Keratinocyte (primary cell): ENCODE measurements around the gene MRPS10. TPM values are rescaled to one million over a fixed set of nuclear protein-coding genes. Genes with fewer than 3 reads are reported as not detected.
A peak's percentile ranks its signal among the peaks of the same experiment; 100 is the strongest.

Experiments
- DNase-seq: peaks from one replicate; pipeline ENCODE4 v3.0.0-alpha.2; 2011; ENCODE audit warnings: low read depth, missing footprints, low spot score
- FAIRE-seq: peaks from 2 replicates; lab custom pipeline; 2011; peaks lifted over from hg19 to GRCh38; lab: Jason Lieb, UNC
- H2AFZ ChIP-seq: 2 replicates; pipeline ENCODE4 v1.6.0; 2012; ENCODE audit warnings: low read length, control low read depth, inconsistent platforms; ENCODE audit not compliant: control insufficient read depth
- H3K27ac ChIP-seq: 2 replicates; pipeline ENCODE4 v1.5.1; 2011; ENCODE audit warnings: low read length; ENCODE audit not compliant: control insufficient read depth, insufficient read depth
- H3K27me3 ChIP-seq: 3 replicates; pipeline ENCODE4 v1.6.0; 2011; ENCODE audit warnings: low read length; ENCODE audit not compliant: control insufficient read depth, insufficient read depth; ENCODE audit errors: extremely low read depth
- H3K36me3 ChIP-seq, 2 experiments: 2 replicates in 1 of 2; 3 replicates in 1 of 2; pipeline ENCODE4 v1.5.1; 2011; ENCODE audit warnings: low read length in 2 of 2, mild to moderate bottlenecking in 1 of 2; ENCODE audit not compliant: control insufficient read depth in 2 of 2, insufficient read depth in 2 of 2; ENCODE audit errors: extremely low read depth in 1 of 2
- H3K4me1 ChIP-seq: 3 replicates; pipeline ENCODE4 v1.5.1; 2011; ENCODE audit warnings: low read length; ENCODE audit not compliant: control insufficient read depth, insufficient read depth; ENCODE audit errors: extremely low read depth
- H3K4me2 ChIP-seq: 3 replicates; pipeline ENCODE4 v1.6.0; 2011; ENCODE audit warnings: low read depth, low read length; ENCODE audit not compliant: control insufficient read depth, insufficient read depth; ENCODE audit errors: extremely low read depth
- H3K4me3 ChIP-seq, 3 experiments: fragments of 200-600 bp in 1 of 3; sonication (generic) in 1 of 3; 2 replicates in 2 of 3; 3 replicates in 1 of 3; pipeline ENCODE4 v1.5.1; 2011 to 2016; ENCODE audit warnings: low read length in 3 of 3, mild to moderate bottlenecking in 3 of 3, control low read depth in 2 of 3, inconsistent platforms in 1 of 3, low read depth in 1 of 3, mixed read lengths in 1 of 3, mixed run types in 1 of 3, moderate library complexity in 1 of 3; ENCODE audit not compliant: control insufficient read depth in 2 of 3, insufficient read depth in 2 of 3; ENCODE audit errors: extremely low read depth in 1 of 3
- H3K79me2 ChIP-seq: 2 replicates; pipeline ENCODE4 v1.6.0; 2012; ENCODE audit warnings: low read length; ENCODE audit not compliant: control insufficient read depth, insufficient read depth
- H3K9ac ChIP-seq: 3 replicates; pipeline ENCODE4 v1.6.0; 2011; ENCODE audit warnings: low read length; ENCODE audit not compliant: control insufficient read depth, insufficient read depth; ENCODE audit errors: extremely low read depth
- H3K9me1 ChIP-seq: 3 replicates; pipeline ENCODE4 v1.6.0; 2011; ENCODE audit warnings: low read length; ENCODE audit not compliant: control insufficient read depth, insufficient read depth; ENCODE audit errors: extremely low read depth
- H3K9me3 ChIP-seq: 2 replicates; pipeline ENCODE4 v1.5.1; 2012; ENCODE audit warnings: low read depth, low read length; ENCODE audit not compliant: control insufficient read depth
- H4K20me1 ChIP-seq: 3 replicates; pipeline ENCODE4 v1.6.0; 2011; ENCODE audit warnings: low read length; ENCODE audit not compliant: control insufficient read depth, insufficient read depth; ENCODE audit errors: extremely low read depth
- CTCF ChIP-seq, 3 experiments: IDR thresholded peaks in 1 of 3; conservative IDR thresholded peaks in 1 of 3; optimal IDR thresholded peaks in 1 of 3; 2 replicates in 2 of 3; 3 replicates in 1 of 3; pipeline versions ENCODE3 to v1.5.1; 2011; ENCODE audit warnings: low read length in 3 of 3, mild to moderate bottlenecking in 3 of 3, moderate library complexity in 2 of 3, control low read depth in 1 of 3, inconsistent platforms in 1 of 3; ENCODE audit not compliant: insufficient read depth in 2 of 3; ENCODE audit errors: extremely low read depth in 1 of 3
- EZH2 ChIP-seq: IDR thresholded peaks from one replicate; pipeline ENCODE4 v1.6.1; 2012; ENCODE audit warnings: inconsistent platforms, mild to moderate bottlenecking, low read length, moderate library complexity
- dilution Hi-C: fragments of 300-500 bp; cut with MboI; formaldehyde crosslinking; loops from one replicate; pipeline ENCODE4 v1.7.0; 2020; ENCODE audit warnings: low sequenced_read_pairs; ENCODE audit not compliant: extremely low pct_ligation_motif_present
- polyA plus RNA-seq, 5 experiments: library from polyadenylated mRNA; depleted of rRNA in 3 of 5; stranded (reverse) in 3 of 5; stranded (forward) in 1 of 5; unstranded in 1 of 5; fragments of >200 nt; gene quantifications; 1 replicate in 1 of 5; 2 replicates in 3 of 5; 3 replicates in 1 of 5; pipeline versions ENCODE4 v1.2.1 to v1.2.3, GENCODE V29; 2011 to 2012; ENCODE audit warnings: missing spikeins in 2 of 5, low read depth in 1 of 5, low replicate concordance in 1 of 5

MRPS10 gene
- polyA plus RNA-seq, 1 donor (not counting 4 experiments of a cell fraction or from before 2014, with no cell fraction given), result 80.1 TPM

GRCh38 chr6:42201382-42201781 is 16.3 kb downstream of the MRPS10 start:
- dilution Hi-C loops, result no loop called here
- H3K9ac ChIP-seq, result no peak overlapping the region
- H3K4me2 ChIP-seq, result no peak overlapping the region
- FAIRE-seq (no peak), DNase-seq (no peak)
- no peaks in the 10 kb centered on the region for H3K27me3 ChIP-seq
- H4K20me1 ChIP-seq, result no peaks in the 10 kb centered on the region
- H2AFZ ChIP-seq, result no peak overlapping the region
- no peak overlapping the region for H3K27ac ChIP-seq
- H3K4me3 ChIP-seq, result no peak overlapping the region
- H3K9me3 ChIP-seq, result no peaks in the 10 kb centered on the region
- H3K79me2 ChIP-seq, result no peaks in the 10 kb centered on the region
- H3K9me1 ChIP-seq, result no peaks in the 10 kb centered on the region
- TF ChIP-seq EZH2 (no peak), CTCF (optimal IDR thresholded peaks at IDR 0.05 in 1 of 3, IDR thresholded peaks at IDR 0.05 in 1 of 3, conservative IDR thresholded peaks at IDR 0.05 in 1 of 3; ENCODE audit: extremely low read depth in 1 of 3, insufficient read depth in 2 of 3, low read length in 3 of 3) (no peak)
- peaks cover 0 to 3% of the 10 kb centered on the region in 2 experiments for H3K36me3 ChIP-seq
- peaks cover 18% of the 10 kb centered on the region for H3K4me1 ChIP-seq

DNA sequence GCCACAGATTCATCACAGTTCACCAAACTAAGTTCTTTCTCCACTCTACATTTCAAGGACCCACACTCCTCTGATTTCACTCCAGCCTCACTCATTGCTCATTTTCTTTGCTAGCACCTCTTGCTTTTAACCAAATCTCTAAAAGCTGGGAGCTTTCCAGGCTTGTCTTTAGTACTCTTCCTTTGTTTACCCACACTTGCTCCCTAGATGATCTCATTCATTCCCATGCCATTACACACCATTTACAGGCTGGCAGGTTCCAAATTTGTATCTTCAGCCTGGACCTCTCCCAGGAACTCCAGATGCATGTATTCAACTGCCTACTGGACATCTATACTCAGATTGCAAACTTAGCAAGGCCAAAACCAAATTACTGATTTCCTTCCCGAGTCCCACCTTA is 17.6 kb downstream of the MRPS10 start:
- FAIRE-seq (no peak), DNase-seq (no peak)
- H3K9me3 ChIP-seq, result no peaks in the 10 kb centered on the region
- H3K4me2 ChIP-seq, result peak overlapping the region; percentile 3
- dilution Hi-C loops, result no loop called here
- H3K9ac ChIP-seq, result no peak overlapping the region
- H3K9me1 ChIP-seq, result no peaks in the 10 kb centered on the region
- no peak overlapping the region for H3K27ac ChIP-seq
- H2AFZ ChIP-seq, result no peak overlapping the region
- no peaks in the 10 kb centered on the region for H3K27me3 ChIP-seq
- H3K79me2 ChIP-seq, result no peaks in the 10 kb centered on the region
- H4K20me1 ChIP-seq, result no peaks in the 10 kb centered on the region
- TF ChIP-seq EZH2, result no peak
- TF ChIP-seq CTCF (optimal IDR thresholded peaks at IDR 0.05 in 1 of 3, IDR thresholded peaks at IDR 0.05 in 1 of 3, conservative IDR thresholded peaks at IDR 0.05 in 1 of 3; ENCODE audit: extremely low read depth in 1 of 3, insufficient read depth in 2 of 3, low read length in 3 of 3), result no peak
- no peak overlapping the region for H3K4me3 ChIP-seq
- H3K36me3 ChIP-seq, result no peaks in the 10 kb centered on the region
- peaks cover 18% of the 10 kb centered on the region for H3K4me1 ChIP-seq
